IMR-90 (cell line): ENCODE results near the gene CTBP2. TPM values are rescaled to one million over a fixed set of nuclear protein-coding genes. Genes with fewer than 3 reads are reported as not detected.
A peak's percentile ranks its signal among the peaks of the same experiment; 100 is the strongest.

Experiments
- ATAC-seq: fragments of 200-7000 bp; cut with Tn5 transposase; 2 replicates; pipeline ENCODE4 v1.9.1; 2020; ENCODE audit warnings: low read depth, mild to moderate bottlenecking, moderate library complexity
- BruUV-seq: library from RNA; stranded (reverse); fragments of 400-500 nt; replicated peaks from 2 replicates; lab custom pipeline; 2021; lab: Mats Ljungman, UMichigan
- CTCF ChIA-PET: fragments of 300-600 bp; formaldehyde crosslinking; extraction: SDS; loops from one replicate; lab custom pipeline; 2021; ENCODE audit warnings: antibody characterized with exemption; lab: Yijun Ruan, JAX
- POLR2A ChIA-PET: fragments of 300-600 bp; sonication (Branson Sonifier 250); formaldehyde crosslinking; loops from one replicate; lab custom pipeline; 2022; ENCODE audit warnings: antibody characterized with exemption; ENCODE audit not compliant: unreplicated experiment; lab: Charles Lee
- DNase-seq: peaks from one replicate; pipeline ENCODE4 v3.0.0; 2013
- H2AFZ ChIP-seq: replicated peaks from 2 replicates; pipeline ENCODE3; 2013; ENCODE audit warnings: low read length, mild to moderate bottlenecking; ENCODE audit not compliant: poor library complexity
- H2AK5ac ChIP-seq: 2 replicates; pipeline ENCODE4 v1.6.1; 2013; ENCODE audit warnings: low read depth, low read length, inconsistent platforms
- H2AK9ac ChIP-seq: replicated peaks from 2 replicates; pipeline ENCODE3; 2013; ENCODE audit warnings: mild to moderate bottlenecking, low read depth, low read length, moderate library complexity; ENCODE audit not compliant: poor library complexity
- H2BK120ac ChIP-seq: 2 replicates; pipeline ENCODE4 v1.6.1; 2013; ENCODE audit warnings: low read depth, low read length, inconsistent platforms
- H2BK15ac ChIP-seq: 3 replicates; pipeline ENCODE4 v1.6.1; 2013; ENCODE audit warnings: low read depth, low read length, inconsistent platforms
- H2BK20ac ChIP-seq: 2 replicates; pipeline ENCODE4 v1.6.1; 2013; ENCODE audit warnings: low read depth, mild to moderate bottlenecking, inconsistent platforms, low read length, moderate library complexity
- H2BK5ac ChIP-seq: 2 replicates; pipeline ENCODE4 v1.6.1; 2013; ENCODE audit warnings: mild to moderate bottlenecking, low read depth, low read length, inconsistent platforms; ENCODE audit not compliant: poor library complexity, severe bottlenecking
- H3K14ac ChIP-seq: replicated peaks from 2 replicates; pipeline ENCODE4 v1.6.1; 2013; ENCODE audit warnings: low read depth, low read length, inconsistent platforms
- H3K18ac ChIP-seq: 2 replicates; pipeline ENCODE4 v1.6.1; 2013; ENCODE audit warnings: low read depth, low read length, control low read depth
- H3K23ac ChIP-seq: 2 replicates; pipeline ENCODE4 v1.6.1; 2013; ENCODE audit warnings: low read depth, low read length, inconsistent platforms
- H3K27ac ChIP-seq: 2 replicates; pipeline ENCODE4 v1.5.1; 2013; ENCODE audit warnings: mild to moderate bottlenecking, control low read depth, low read length; ENCODE audit not compliant: insufficient read depth
- H3K27me3 ChIP-seq: 2 replicates; pipeline ENCODE4 v1.6.1; 2013; ENCODE audit warnings: low read length; ENCODE audit not compliant: control insufficient read depth, insufficient read depth
- H3K36me3 ChIP-seq: 2 replicates; pipeline ENCODE4 v1.6.1; 2013; ENCODE audit warnings: low read length, mixed read lengths; ENCODE audit not compliant: control insufficient read depth, insufficient read depth
- H3K4ac ChIP-seq: 2 replicates; pipeline ENCODE4 v1.6.1; 2013; ENCODE audit warnings: low read depth, low read length, inconsistent platforms
- H3K4me1 ChIP-seq: 2 replicates; pipeline ENCODE4 v1.6.1; 2013; ENCODE audit warnings: low read length, mixed read lengths; ENCODE audit not compliant: control insufficient read depth, insufficient read depth
- H3K4me2 ChIP-seq: 2 replicates; pipeline ENCODE4 v1.6.1; 2013; ENCODE audit warnings: low read depth, mild to moderate bottlenecking, control low read depth, low read length, moderate library complexity
- H3K4me3 ChIP-seq: 2 replicates; pipeline ENCODE4 v1.5.1; 2013; ENCODE audit warnings: low read depth, mild to moderate bottlenecking, control low read depth, low read length, moderate library complexity; ENCODE audit not compliant: insufficient read depth
- H3K56ac ChIP-seq: 2 replicates; pipeline ENCODE4 v1.6.1; 2013; ENCODE audit warnings: low read length, inconsistent platforms; ENCODE audit not compliant: insufficient read depth; ENCODE audit errors: extremely low read depth
- H3K79me1 ChIP-seq, 2 experiments: 2 replicates each; pipeline ENCODE4 v1.6.1; 2013; ENCODE audit warnings: low read length in 2 of 2, inconsistent platforms in 1 of 2, low read depth in 1 of 2
- H3K9ac ChIP-seq: 2 replicates; pipeline ENCODE4 v1.6.1; 2013; ENCODE audit warnings: low read depth, low read length, control low read depth
- H3K9me1 ChIP-seq: 2 replicates; pipeline ENCODE4 v1.6.1; 2013; ENCODE audit warnings: low read length, inconsistent platforms; ENCODE audit not compliant: insufficient read depth
- H3K9me3 ChIP-seq: 2 replicates; pipeline ENCODE4 v1.6.1; 2013; ENCODE audit warnings: low read length; ENCODE audit not compliant: control insufficient read depth, insufficient read depth
- H4K20me1 ChIP-seq: 2 replicates; pipeline ENCODE4 v1.6.1; 2013; ENCODE audit warnings: low read length, inconsistent platforms; ENCODE audit not compliant: insufficient read depth
- H4K5ac ChIP-seq: 2 replicates; pipeline ENCODE4 v1.6.1; 2013; ENCODE audit warnings: mild to moderate bottlenecking, low read depth, low read length, control low read depth
- H4K8ac ChIP-seq, 2 experiments: 2 replicates each; pipeline ENCODE4 v1.6.1; 2013; ENCODE audit warnings: low read depth in 2 of 2, low read length in 2 of 2, control low read depth in 1 of 2, inconsistent platforms in 1 of 2
- H4K91ac ChIP-seq: 2 replicates; pipeline ENCODE4 v1.6.1; 2013; ENCODE audit warnings: low read depth, low read length, inconsistent platforms; ENCODE audit not compliant: insufficient read depth
- BHLHE40 ChIP-seq: fragments of 150-350 bp; IDR thresholded peaks from 2 replicates; pipeline ENCODE4 v1.6.1; 2016; ENCODE audit warnings: mild to moderate bottlenecking, low read depth, low read length
- CEBPB ChIP-seq: IDR thresholded peaks from 2 replicates; pipeline ENCODE4 v1.6.1; 2012; ENCODE audit warnings: low read depth, low read length, improper control_type of control experiment
- CHD1 ChIP-seq: IDR thresholded peaks from 2 replicates; pipeline ENCODE4 v1.6.1; 2012; ENCODE audit warnings: low read depth, low read length, improper control_type of control experiment
- MAFK ChIP-seq: IDR thresholded peaks from 2 replicates; pipeline ENCODE4 v1.6.1; 2012; ENCODE audit warnings: low read depth, low read length, improper control_type of control experiment
- MAZ ChIP-seq: IDR thresholded peaks from 2 replicates; pipeline ENCODE4 v1.6.1; 2012; ENCODE audit warnings: low read depth, mild to moderate bottlenecking, low read length, improper control_type of control experiment, moderate library complexity, borderline replicate concordance
- MXI1 ChIP-seq: IDR thresholded peaks from 2 replicates; pipeline ENCODE4 v1.6.1; 2012; ENCODE audit warnings: low read depth, mild to moderate bottlenecking, low read length, moderate library complexity, borderline replicate concordance
- NFE2L2 ChIP-seq: fragments of 150-350 bp; IDR thresholded peaks from 2 replicates; pipeline ENCODE4 v1.6.1; 2016; ENCODE audit warnings: low read depth, mild to moderate bottlenecking, low read length
- POLR2A ChIP-seq: IDR thresholded peaks from 2 replicates; pipeline ENCODE4 v1.6.1; 2012; ENCODE audit warnings: mild to moderate bottlenecking, low read depth, low read length
- RAD21 ChIP-seq: IDR thresholded peaks from 2 replicates; pipeline ENCODE4 v1.6.1; 2012; ENCODE audit warnings: low read length, improper control_type of control experiment
- RCOR1 ChIP-seq: IDR thresholded peaks from 2 replicates; pipeline ENCODE4 v1.6.1; 2012; ENCODE audit warnings: mild to moderate bottlenecking, low read length, improper control_type of control experiment; ENCODE audit not compliant: insufficient replicate concordance
- USF2 ChIP-seq: fragments of 150-350 bp; IDR thresholded peaks from 2 replicates; pipeline ENCODE4 v1.6.1; 2017; ENCODE audit warnings: mild to moderate bottlenecking, antibody characterized with exemption, low read length, low read depth
- WGBS, 2 experiments: methylation state at CpG; one replicate each; pipeline versions ENCODE4 v1.1.5 to v1.1.7; 2013; ENCODE audit warnings: missing lambda C conversion rate in 2 of 2; ENCODE audit not compliant: insufficient read length in 1 of 2; ENCODE audit errors: extremely low coverage in 2 of 2; 5-methylcytosine and 5-hydroxymethylcytosine counted together
- dilution Hi-C: fragments of 300-500 bp; cut with HindIII; formaldehyde crosslinking; loops from one replicate; pipeline ENCODE4 v1.14.3; 2018; ENCODE audit warnings: low sequenced_read_pairs; ENCODE audit not compliant: unreplicated experiment
- in situ Hi-C: fragments of 300-500 bp; cut with MboI; formaldehyde crosslinking; loops from 3 replicates; pipeline ENCODE4 v1.14.3; 2019; ENCODE audit warnings: low sequenced_read_pairs, inconsistent platforms, mixed read lengths
- intact Hi-C: fragments of 100-400 bp; cut with micrococcal nuclease; formaldehyde crosslinking; loops from 2 replicates; pipeline ENCODE4 v1.10.0; 2022
- polyA plus RNA-seq, 3 experiments: library from polyadenylated mRNA; depleted of rRNA; stranded (reverse); fragments of >200 nt; gene quantifications; 2 replicates each; pipeline ENCODE4 v1.2.3, GENCODE V29; 2012; ENCODE audit warnings: low replicate concordance in 1 of 3
- total RNA-seq: library from RNA; depleted of rRNA; stranded (reverse); fragments of >200 nt; gene quantifications from 2 replicates; pipeline ENCODE4 v1.2.3, GENCODE V29; 2012
- TF ChIP-seq, protein P1 (sequence below): fragments of 150-350 bp; IDR thresholded peaks from 2 replicates; pipeline ENCODE4 v1.6.1; 2016; ENCODE audit warnings: low read depth, mild to moderate bottlenecking, low read length, moderate library complexity, borderline replicate concordance
- TF ChIP-seq, protein P2 (sequence below): conservative IDR thresholded peaks from 2 replicates; pipeline ENCODE4 v1.5.1; 2012; ENCODE audit warnings: mild to moderate bottlenecking, low read depth, low read length, improper control_type of control experiment

Gene CTBP2
- total and polyA plus RNA-seq, 2 of the 4 experiments (the other 2 are of a cell fraction): 81.0 to 86.6 TPM

DNA sequence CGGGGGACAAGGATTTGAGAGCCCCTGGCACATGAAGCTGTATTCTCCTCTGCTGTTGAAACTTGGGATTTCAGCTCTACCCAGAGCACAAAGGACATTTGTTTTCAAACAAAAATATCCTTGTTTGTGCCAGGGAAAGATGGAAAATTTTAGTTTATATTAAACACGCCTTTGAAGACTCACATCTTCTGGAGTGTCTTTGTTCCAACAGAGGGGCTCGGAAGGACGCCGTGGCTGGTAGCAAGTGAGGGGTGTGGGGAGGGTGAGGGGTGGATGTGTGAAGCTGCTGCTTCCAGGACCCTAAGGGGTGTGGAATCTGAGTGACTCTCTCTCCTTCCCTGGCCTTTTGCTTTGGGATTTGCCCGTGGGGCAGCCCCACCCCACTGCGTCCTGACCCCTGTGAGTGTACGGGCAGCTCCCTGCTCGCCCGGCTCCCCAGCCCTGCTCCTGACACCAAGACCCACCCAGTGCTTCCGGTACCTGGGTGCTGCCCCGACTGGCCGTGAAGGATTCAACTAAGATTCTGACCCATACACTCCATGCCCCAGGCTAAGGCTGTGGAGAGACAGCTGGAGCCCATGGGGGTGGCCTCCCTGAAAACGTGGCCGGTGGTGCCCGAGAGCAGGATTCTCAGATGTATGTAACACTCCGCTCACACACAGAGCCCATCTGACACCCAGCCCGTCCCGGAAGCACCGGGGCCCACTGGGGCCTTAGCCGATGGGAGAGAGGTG is 158.9 kb downstream of the CTBP2 start:
- POLR2A ChIA-PET: no interaction called here
- no TSS peak for BruUV-seq
- Histone ChIP-seq H3K14ac (peak overlapping the region; percentile 3; the same call in 1 of the 2 replicates), H2BK15ac (0 out of 3 replicates have a peak overlapping the region, but pooled peaks have one; percentile 17), H4K8ac (peak overlapping the region; percentile 22 to 50; a peak in 2 of 4 replicates), H2BK20ac (0 out of 2 replicates have a peak overlapping the region, but pooled peaks have one; percentile 15), H3K4me2 (no peak overlapping the region), H3K27me3 (no peaks in the 10 kb centered on the region), H3K4me3 (no peak overlapping the region), H3K9me1 (peaks cover 23% of the 10 kb centered on the region), H3K9me3 (no peaks in the 10 kb centered on the region), H3K56ac (no peak overlapping the region), H3K23ac (peak overlapping the region; percentile 14; the same call in 1 of the 2 replicates), H2AFZ (peak overlapping the region; percentile 7), H2AK5ac (peak overlapping the region; percentile 59; the same call in 1 of the 2 replicates), H2AK9ac (peak overlapping the region; percentile 91), H3K36me3 (peaks cover 54% of the 10 kb centered on the region; the same call in 1 of the 2 replicates), H3K27ac (peak overlapping the region; percentile 30; the same call in 1 of the 2 replicates), H3K9ac (peak overlapping the region; percentile 22; the same call in 1 of the 2 replicates), H2BK120ac (no peak overlapping the region), H3K4ac (peak overlapping the region; percentile 67; the same call in 1 of the 2 replicates), H3K18ac (no peak overlapping the region; the same call in 1 of the 2 replicates), H3K79me1 (peaks cover 24 to 91% of the 10 kb centered on the region in 2 experiments), H2BK5ac (peak overlapping the region; percentile 22), H4K5ac (no peak overlapping the region; the same call in 1 of the 2 replicates), H4K20me1 (peaks cover 64% of the 10 kb centered on the region), H3K4me1 (peaks cover 34% of the 10 kb centered on the region), H4K91ac (peak overlapping the region; percentile 58)
- dilution Hi-C loops: no loop called here
- DNase-seq (no peak), ATAC-seq (no peak)
- intact Hi-C loops: loop anchor here (2.0 kb wide), 1 partner anchor 27 kb away; no protein-coding TSS in a partner anchor
- CTCF ChIA-PET: interaction anchor here (1.3 to 2.1 kb wide), 2 partner anchors 9 to 60 kb away, joined by 5 to 6 read pairs; no protein-coding TSS in a partner anchor
- in situ Hi-C loops: no loop called here
- 67% methylated on average over 4 of the region's 21 CpGs; no CpG with 5 or more reads in 1 of the 2 experiments for WGBS, 2 experiments
- no peak for TF ChIP-seq BHLHE40
- TF ChIP-seq USF2: no peak
- TF ChIP-seq POLR2A: no peak
- no peak for TF ChIP-seq NFE2L2
- TF ChIP-seq RAD21: no peak
- no peak for TF ChIP-seq CEBPB
- TF ChIP-seq MXI1: no peak
- no peak for TF ChIP-seq RCOR1
- no peak for TF ChIP-seq MAFK
- TF ChIP-seq MAZ: no peak
- TF ChIP-seq, protein P1, sequence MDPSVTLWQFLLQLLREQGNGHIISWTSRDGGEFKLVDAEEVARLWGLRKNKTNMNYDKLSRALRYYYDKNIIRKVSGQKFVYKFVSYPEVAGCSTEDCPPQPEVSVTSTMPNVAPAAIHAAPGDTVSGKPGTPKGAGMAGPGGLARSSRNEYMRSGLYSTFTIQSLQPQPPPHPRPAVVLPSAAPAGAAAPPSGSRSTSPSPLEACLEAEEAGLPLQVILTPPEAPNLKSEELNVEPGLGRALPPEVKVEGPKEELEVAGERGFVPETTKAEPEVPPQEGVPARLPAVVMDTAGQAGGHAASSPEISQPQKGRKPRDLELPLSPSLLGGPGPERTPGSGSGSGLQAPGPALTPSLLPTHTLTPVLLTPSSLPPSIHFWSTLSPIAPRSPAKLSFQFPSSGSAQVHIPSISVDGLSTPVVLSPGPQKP: no peak
- no peak for TF ChIP-seq CHD1
- TF ChIP-seq, protein P2, sequence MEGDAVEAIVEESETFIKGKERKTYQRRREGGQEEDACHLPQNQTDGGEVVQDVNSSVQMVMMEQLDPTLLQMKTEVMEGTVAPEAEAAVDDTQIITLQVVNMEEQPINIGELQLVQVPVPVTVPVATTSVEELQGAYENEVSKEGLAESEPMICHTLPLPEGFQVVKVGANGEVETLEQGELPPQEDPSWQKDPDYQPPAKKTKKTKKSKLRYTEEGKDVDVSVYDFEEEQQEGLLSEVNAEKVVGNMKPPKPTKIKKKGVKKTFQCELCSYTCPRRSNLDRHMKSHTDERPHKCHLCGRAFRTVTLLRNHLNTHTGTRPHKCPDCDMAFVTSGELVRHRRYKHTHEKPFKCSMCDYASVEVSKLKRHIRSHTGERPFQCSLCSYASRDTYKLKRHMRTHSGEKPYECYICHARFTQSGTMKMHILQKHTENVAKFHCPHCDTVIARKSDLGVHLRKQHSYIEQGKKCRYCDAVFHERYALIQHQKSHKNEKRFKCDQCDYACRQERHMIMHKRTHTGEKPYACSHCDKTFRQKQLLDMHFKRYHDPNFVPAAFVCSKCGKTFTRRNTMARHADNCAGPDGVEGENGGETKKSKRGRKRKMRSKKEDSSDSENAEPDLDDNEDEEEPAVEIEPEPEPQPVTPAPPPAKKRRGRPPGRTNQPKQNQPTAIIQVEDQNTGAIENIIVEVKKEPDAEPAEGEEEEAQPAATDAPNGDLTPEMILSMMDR: no peak
